Fibroblast of skin of left quadriceps (primary cell): ENCODE data around the gene ELANE.
"Not testable (repeated sequence)": the region's sequence is repeated elsewhere in the genome, so short reads cannot be mapped to it uniquely, and the experiment has no call there.

ENCODE experiments used
- DNase-seq, 2 experiments: peaks; one replicate each; pipeline ENCODE4 v3.0.0-alpha.2; 2013; ENCODE audit warnings: low read depth in 2 of 2

ELANE gene

GRCh38 chr19:879711-880438, 27.8 kb downstream of the ELANE start:
- no peak for DNase-seq

GRCh38 chr19:881385-882071, 29.4 kb downstream of the ELANE start:
- DNase-seq, result no peak

GRCh38 chr19:882871-883497, 30.9 kb downstream of the ELANE start:
- no peak for DNase-seq

GRCh38 chr19:883661-884211, 31.6 kb downstream of the ELANE start:
- DNase-seq, result no peak

GRCh38 chr19:884420-885211, 32.5 kb downstream of the ELANE start:
- no peak for DNase-seq

- no peak for DNase-seq
Observed at GRCh38 chr19:885536-886224, 33.6 kb downstream of the ELANE start.

- DNase-seq, result no peak
Observed at GRCh38 chr19:887072-887471, 35.0 kb downstream of the ELANE start.

GRCh38 chr19:887599-887998, 35.5 kb downstream of the ELANE start:
- no peak for DNase-seq

- DNase-seq, result no peak
Observed at GRCh38 chr19:888581-889385, 36.7 kb downstream of the ELANE start.

- no peak for DNase-seq
Observed at GRCh38 chr19:889662-890295, 37.7 kb downstream of the ELANE start.

- DNase-seq, result no peak
Observed at GRCh38 chr19:890831-891230, 38.7 kb downstream of the ELANE start.

- DNase-seq, result not testable (repeated sequence)
Observed at GRCh38 chr19:891421-892200, 39.5 kb downstream of the ELANE start.

- no peak for DNase-seq
Observed at GRCh38 chr19:892243-892893, 40.3 kb downstream of the ELANE start.

GRCh38 chr19:892894-893689, 41.0 kb downstream of the ELANE start, which contains the start of the genes MED16 and RNU6-9:
Gene MED16 (minus strand): TSS chr19:893187. CDS start chr19:891131, 2,056 bp downstream.
Gene RNU6-9 (plus strand): TSS chr19:893484.
- peak; percentile 82 to 84 for DNase-seq

GRCh38 chr19:896434-896833, 44.3 kb downstream of the ELANE start:
- DNase-seq, result no peak

- no peak for DNase-seq
Observed at GRCh38 chr19:896999-897398, 44.9 kb downstream of the ELANE start.

- no peak for DNase-seq
Observed at GRCh38 chr19:897442-898039, 45.4 kb downstream of the ELANE start.
